ENCODE results near the gene FLOT2.

DNA sequence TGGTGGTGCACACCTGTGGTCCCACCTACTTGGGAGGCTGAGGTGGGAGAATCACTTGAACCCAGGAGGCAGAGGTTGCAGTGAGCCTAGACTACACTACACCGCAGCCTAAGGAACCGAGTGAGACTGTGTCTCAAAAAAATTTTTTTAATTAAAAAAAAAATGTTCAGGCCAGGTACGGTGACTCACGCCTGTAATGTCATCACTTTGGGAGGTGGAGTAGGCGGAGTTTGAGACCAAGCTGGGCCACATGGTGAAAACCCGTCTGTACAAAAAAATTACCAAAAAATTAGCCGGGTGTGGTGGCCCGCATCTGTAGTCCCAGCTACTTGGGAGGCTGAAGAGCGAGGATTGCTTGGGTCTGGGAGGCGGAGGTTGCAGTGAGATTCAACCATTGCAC is 51.3 kb downstream of the FLOT2 start:
- no peak for TF ChIP-seq GATA2 (IDR thresholded peaks at IDR 0.05; ENCODE audit: low read depth, low read length)
- TF ChIP-seq GATA3 (IDR thresholded peaks at IDR 0.05; ENCODE audit: low read depth, low read length): no peak
